Hepatic stellate cell (primary cell): ENCODE measurements around the gene B3GLCT.

Source experiments
- DNase-seq: peaks from one replicate; pipeline ENCODE4 v3.0.0; 2011; ENCODE audit warnings: low spot score

The B3GLCT gene

GRCh38 chr13:31350560-31350959 is 150.8 kb downstream of the B3GLCT start:
- no peak for DNase-seq

DNA sequence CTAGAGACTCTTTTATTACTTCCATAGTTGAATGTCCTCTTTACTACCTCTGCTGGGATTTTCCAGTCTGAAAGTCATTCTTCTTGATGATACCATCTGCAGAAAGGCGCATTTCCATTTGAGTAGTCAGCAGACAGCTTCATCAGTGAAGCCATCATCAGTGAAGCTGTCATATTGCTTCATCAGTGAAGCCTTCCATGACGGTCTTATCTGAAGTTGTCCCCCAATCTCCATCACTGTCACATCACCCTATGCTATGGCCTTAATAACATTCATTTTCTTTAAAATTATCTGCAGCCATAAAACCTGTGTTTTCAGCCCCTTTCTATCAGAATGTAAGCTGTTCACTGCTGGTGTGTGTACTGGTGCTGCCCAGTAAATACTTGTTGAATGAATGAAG is 151.6 kb downstream of the B3GLCT start:
- no peak for DNase-seq

DNA sequence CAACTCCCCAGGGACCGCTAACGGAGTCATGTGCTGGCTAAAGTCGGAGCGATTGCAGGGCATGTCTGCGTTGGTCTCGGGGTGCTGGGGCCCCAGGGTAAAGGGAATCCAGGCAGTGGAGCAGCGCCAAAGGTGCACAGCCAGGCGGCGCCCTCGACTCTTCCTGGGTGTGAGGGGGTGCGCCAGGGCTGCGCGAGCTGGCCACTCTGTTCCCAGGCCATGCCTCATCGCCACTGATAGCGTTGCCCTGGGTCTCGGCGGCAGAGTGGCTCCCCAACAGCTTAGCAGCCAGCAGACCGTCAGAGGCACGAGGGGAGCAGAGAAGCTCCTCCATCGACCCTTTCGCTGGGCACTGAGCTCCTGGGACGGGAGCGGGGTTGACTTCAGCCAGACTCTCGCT is 152.7 kb downstream of the B3GLCT start:
- no peak for DNase-seq

GRCh38 chr13:31355001-31355400 is 155.2 kb downstream of the B3GLCT start:
- no peak for DNase-seq

DNA sequence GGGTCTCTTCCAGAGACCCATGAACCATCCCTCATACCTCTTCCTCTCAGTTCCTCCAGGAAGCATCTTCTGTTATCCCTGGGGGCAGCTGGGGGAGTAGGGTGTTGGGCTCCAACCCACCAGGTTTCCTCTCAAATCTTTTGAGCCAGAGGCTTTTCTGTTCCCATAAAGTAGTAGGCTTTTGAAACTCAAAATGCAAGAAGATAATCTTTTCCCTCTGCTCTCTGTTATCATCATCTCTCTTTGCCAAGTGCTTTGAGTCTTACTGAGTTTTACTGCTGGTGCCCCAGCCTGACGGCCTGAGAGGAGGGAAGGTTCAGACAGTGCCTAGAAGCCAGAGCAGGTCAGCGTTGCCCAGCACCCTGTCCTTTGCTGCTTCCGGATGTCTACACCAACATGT is 157.2 kb downstream of the B3GLCT start:
- DNase-seq: no peak

GRCh38 chr13:31357581-31357980 is 157.8 kb downstream of the B3GLCT start:
- DNase-seq: no peak

DNA sequence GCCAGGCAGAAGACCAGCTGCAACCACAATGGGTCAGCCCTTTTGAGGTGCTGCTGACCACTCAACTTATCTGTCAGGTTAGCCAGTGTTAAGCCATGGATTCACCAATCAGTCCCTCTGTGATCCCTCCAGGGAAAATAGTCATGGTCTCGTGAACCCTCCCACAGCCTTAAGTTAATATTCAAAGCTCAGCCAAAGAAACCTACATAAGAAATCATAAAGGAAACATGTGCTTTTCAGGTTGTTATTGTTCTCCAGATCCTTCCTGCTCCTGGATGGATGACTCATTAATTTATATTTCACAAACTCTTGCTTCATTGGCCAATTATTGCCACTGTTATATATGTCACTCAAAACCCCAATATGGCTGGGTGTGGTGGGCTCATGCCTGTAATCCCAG is 161.9 kb downstream of the B3GLCT start:
- no peak for DNase-seq

- DNase-seq: no peak
These were observed 165.9 kb downstream of the B3GLCT start for GRCh38 chr13:31365630-31366029.

DNA sequence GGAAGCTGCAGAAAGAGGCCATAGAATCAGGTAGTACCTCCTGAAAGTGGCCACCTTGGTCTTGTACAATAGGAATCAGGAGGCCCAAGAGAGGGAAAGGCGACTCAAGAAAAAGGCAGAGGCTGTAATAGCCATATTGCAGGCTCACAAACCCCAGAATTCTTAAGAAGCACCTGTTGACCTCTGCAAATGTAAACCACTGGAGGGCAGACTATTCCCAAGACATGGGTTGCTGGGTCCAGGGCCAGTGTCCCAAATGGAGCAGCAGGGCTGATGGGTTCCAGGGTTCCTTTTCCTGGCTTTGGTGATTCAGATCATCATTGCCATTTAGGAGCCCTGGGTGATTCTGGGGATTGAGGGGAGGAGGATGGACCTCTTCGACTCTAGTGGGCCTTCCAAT is 167.6 kb downstream of the B3GLCT start:
- no peak for DNase-seq

DNA sequence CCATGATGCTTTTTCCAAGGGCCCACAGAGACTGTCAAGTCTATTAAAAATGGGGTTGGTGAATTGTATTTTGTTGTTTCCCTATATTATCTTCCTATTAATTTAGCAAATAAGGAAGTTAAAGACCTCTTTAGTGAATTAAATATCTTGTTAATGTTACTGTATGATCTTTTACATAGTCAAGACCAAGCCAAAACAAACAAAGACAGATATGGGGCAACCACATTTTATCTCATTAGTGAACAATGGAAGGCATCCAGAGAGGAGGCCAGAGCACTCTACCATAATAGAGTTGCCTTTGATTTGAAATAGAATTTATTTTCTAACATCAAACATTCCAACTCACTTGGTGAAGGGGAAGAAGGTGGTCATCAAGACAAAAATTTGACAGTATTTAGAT is 169.4 kb downstream of the B3GLCT start:
- no peak for DNase-seq

DNA sequence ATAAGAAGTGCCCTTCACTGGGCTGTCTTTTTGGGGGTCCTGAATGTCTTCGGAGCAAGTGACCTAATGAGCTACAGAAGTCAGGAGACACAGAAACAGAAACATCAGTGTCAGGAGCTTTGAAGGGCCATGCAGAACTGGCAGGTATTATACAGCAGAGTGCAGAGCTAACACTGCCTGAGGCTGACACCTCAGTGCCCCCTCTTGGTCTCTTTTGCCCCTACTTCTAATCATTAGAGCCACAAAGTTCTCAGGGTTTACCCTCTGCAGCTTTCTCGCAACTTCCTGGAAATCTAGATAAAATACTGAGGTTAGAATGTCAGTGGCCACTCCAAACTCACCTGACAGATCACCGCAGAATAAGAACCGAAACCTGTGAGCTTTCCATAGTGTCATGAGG is 172.7 kb downstream of the B3GLCT start:
- DNase-seq: no peak

DNA sequence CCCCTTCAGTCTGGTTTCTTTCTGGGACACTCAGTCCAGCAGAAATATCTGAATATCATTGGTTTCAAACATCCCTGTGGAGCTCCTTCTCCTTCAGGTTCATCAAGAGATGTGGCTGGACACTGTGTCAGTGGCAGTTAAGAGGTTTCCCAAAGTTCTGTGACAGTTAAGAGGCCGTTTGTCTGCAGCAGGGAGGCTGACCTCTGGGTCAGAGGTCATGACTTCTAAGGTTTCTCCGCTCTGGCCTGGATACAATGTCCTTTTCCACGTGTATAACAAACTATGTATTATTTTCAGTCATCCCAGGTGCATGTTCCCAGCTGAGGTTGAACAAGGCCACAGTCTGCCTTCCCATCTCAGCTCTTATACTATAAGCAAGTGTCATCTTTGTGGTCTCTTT is 174.9 kb downstream of the B3GLCT start:
- no peak for DNase-seq

GRCh38 chr13:31377946-31378345 is 178.2 kb downstream of the B3GLCT start:
- DNase-seq: no peak

DNA sequence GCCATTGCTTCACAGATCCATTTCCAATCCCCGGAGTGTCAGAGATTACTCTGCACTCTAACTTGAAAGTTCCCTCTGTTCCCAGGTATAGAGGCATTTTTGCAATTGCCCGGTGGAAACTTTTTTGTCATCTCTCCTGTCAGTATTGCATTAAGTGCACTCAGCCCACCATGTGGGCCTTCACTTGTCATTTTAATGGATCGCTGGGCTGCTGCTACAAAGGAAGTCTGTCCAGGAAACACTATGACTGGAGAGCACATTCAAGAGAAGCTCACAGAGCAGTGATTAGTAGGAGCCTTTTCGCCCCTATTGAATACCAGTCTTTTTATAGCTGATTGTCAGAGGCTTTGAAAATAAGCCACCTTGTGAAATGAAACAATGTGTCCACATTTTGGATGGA is 180.9 kb downstream of the B3GLCT start:
- DNase-seq: no peak
